Activated T-helper 1 cell treated with Interleukin-2 at 50 U/mL for 16 hours (primary cell): ENCODE results near the gene TOMM6.

Experiments
- DNase-seq: peaks from one replicate; pipeline ENCODE4 v3.0.0-alpha.2; 2020; ENCODE audit warnings: low read depth

TOMM6 gene

DNA sequence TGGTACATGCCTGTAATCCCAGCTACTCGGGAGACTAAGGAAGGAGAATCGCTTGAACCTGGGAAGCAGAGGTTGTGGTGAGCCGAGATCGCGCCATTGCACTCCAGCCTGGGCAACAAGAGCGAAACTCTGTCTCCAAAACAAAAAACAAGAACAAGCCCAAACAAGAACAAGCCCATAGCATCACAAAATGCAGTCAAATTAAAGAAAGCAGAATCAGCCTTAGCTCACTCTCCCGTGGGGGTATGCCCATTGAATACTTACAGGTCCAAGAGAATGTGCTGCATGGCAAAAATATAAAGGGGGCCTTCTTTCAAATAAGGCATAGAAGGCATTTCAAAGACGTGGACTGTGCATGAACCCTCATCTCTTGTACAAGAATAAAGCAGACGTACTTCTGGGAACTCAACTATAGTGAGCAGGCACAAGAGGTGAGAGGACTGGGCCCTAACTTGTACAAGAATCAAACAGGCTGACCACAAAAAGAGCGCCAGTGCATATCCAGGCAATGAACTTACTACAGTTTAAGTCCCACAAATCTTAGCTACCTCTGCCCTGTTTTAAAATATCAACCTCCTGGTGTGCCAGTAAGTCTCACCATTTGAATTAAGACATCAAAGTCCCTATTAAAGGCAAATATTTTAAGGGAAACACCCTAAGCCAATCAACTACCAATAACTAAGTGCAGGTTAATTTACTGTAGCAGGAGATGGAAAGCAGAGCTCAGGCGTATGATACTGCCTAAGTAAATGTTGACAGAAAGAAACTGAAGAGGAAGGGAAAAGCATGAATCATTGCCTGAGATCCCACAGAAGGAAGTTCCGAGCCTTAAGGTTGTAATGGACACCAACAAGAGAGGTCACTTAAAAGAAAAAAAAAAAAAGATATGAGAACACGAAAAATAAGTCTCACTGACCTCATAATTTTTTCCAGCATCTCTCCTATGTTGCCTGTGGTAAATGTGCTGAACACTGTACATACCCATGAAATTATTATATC is 37.4 kb downstream of the TOMM6 start:
- no peak for DNase-seq

DNA sequence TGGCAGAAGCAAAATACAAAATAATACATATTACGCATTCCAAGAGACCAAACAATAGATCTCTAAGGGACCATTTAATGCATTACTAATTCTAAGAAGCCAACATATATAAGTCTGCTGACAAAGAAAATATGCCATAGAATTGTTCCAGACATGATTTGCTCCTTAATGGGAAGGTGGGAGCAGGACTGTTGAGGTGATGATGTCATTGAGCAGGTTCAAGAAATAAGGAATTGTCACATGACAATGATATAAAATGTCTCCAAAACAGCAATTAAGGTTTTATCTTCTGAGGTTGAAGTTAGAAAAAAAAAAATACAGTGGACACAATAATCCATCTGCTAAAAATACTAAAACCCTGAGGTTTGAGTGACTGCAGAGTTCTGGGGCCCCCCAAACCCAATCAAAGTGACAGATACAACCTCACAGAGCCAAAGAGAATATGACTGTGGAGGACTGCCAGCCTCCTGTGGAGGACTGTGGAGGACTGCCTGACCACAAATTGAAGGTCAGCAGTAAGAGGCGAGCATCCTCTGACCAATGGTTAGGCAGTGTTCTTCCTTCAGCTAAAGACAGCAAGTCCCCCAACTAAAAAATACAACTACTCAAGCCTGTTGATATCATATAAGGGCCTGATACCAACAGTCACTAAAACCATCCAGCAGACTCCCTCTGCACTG is 39.0 kb downstream of the TOMM6 start:
- no peak for DNase-seq

DNA sequence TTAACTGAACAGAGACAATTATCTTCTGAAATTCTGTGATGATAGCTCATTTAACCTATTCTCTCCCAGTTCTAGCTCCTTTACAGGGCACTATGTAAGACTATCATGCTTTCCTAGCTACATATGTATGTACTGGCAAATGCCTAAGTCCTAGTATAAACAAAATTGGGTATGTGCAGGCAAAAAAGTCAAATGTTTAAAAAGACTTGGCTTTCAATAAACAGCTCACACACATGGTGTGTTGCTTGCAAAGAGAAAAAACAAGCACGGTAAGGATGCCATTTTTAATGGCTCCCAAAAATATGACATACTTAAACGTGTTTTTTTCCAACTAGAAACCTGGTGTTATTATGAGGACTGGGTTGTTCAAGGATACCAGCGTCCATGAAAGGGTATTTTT is 44.8 kb downstream of the TOMM6 start:
- no peak for DNase-seq

DNA sequence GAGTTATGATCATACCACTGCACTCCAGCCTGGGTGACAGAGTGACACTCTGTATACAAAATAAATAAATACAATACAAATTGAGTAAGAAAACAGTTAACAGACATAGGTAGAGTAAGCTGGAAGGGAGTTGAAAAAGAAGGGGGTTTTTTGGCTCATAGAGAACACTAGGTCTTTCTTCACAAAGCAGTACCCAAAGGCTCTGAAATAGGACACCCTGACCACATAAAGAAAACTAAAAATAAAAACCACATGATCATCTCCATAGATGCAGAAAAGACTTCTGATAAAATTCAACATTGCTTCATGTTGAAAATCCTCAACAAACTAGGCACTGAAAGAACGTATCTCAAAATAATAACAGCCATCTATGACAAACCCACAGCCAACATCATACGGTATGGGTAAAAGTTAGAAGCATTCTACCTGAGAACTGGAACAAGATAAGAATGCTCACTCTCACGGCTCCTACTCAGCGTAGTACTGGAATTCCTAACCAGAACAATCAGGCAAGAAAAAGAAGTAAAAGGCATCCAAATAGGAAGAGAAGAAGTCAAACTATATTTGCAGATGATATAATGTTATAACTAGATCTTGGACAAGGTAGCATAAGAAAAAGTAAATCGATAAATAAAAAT is 48.6 kb downstream of the TOMM6 start:
- DNase-seq, result no peak

DNA sequence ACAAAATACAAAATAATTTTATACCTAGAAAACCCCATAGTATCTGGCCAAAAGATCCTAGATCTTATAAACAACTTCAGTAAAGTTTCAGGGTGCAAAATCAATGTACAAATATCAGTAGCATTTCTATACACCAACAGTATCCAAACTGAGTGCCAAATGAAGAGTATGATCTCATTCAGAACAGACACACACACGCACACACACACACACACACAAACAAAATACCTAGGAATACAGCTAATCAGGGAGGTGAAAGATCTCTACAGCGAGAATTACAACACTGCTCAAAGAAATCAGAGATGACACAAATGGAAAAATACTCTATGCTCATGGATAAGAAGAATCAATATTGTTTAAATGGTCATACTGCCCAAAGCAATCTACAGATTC is 49.2 kb downstream of the TOMM6 start:
- DNase-seq, result no peak
